ENCODE measurements around the gene ALK. TPM values are rescaled to one million over a fixed set of nuclear protein-coding genes. Genes with fewer than 3 reads are reported as not detected.
A peak's percentile ranks its signal among the peaks of the same experiment; 100 is the strongest.

ALK gene
- total RNA-seq, 1 donor from 2014 or later, result not detected

DNA sequence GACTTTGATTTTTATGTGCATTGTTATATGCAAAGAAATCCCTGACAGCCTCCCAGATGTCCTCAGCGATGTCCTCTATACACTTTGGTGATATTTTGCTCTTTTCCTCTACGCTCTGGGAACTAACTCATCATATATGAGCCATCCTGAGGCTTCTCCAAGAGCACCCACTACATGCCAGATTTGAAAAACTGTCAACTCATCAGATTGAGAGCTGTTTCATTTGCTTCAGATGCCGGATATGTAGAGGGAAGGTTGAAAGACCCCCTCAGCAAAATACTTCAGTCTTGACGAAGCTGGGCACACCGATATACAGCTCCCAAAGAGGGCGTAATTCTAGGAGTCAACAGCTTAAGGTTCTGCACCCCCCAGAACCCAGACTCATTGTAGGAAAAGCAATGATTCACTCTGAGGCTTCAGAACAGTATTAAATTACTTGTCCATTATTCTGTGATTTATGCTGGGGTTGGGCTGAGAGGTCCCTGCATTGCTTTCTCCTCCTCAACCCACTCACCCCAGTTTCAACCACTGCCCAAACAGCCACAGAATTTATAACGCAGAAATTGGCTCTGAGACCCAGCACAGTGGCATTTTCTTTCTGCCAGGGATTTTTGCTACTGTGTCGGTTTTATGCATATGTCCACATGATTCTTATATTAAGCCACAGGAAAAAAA is 341.8 kb downstream of the ALK start:
- no peak for TF ChIP-seq CTCF (IDR thresholded peaks at IDR 0.05; ENCODE audit: insufficient read depth, low read length, severe bottlenecking)
- no peaks in the 10 kb centered on the region for H3K36me3 ChIP-seq (ENCODE audit: control insufficient read depth, insufficient read depth, low read length)
- FAIRE-seq (no peak), DNase-seq (ENCODE audit: low read depth) (no peak)
- H3K27me3 ChIP-seq (ENCODE audit: control insufficient read depth, insufficient read depth, low read length), result no peaks in the 10 kb centered on the region
- H3K4me3 ChIP-seq (ENCODE audit: low read depth, low read length), result no peak overlapping the region

GRCh38 chr2:29578084-29578598 is 343.2 kb downstream of the ALK start:
- Histone ChIP-seq H3K27me3 (ENCODE audit: control insufficient read depth, insufficient read depth, low read length) (no peaks in the 10 kb centered on the region), H3K36me3 (ENCODE audit: control insufficient read depth, insufficient read depth, low read length) (no peaks in the 10 kb centered on the region), H3K4me3 (ENCODE audit: low read depth, low read length) (no peak overlapping the region)
- TF ChIP-seq CTCF (IDR thresholded peaks at IDR 0.05; ENCODE audit: insufficient read depth, low read length, severe bottlenecking), result no peak
- DNase-seq (ENCODE audit: low read depth) (no peak), FAIRE-seq (no peak)

DNA sequence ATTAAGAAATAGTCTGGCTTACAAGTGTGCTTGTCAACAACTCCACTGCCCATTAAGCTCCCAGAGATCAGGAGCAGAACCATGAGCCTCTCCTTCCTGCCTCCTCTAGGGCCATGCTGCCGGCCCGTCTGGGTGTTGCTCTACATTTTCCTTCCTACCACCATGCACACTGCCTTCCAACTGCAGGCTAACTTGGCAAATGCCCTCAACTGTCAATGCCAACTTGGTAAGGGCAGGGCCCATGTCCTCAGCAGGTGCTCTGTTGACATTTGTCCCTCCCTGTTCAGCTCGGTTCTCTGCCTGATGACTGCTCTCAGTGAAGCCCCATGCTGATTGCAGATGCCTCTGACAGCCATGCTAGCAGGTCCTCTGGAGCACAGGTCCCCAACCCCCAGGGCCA is 345.2 kb downstream of the ALK start:
- Histone ChIP-seq H3K4me3 (ENCODE audit: low read depth, low read length) (no peak overlapping the region), H3K36me3 (ENCODE audit: control insufficient read depth, insufficient read depth, low read length) (no peaks in the 10 kb centered on the region), H3K27me3 (ENCODE audit: control insufficient read depth, insufficient read depth, low read length) (no peaks in the 10 kb centered on the region)
- no peak for FAIRE-seq
- TF ChIP-seq CTCF (IDR thresholded peaks at IDR 0.05; ENCODE audit: insufficient read depth, low read length, severe bottlenecking), result no peak
- no peak for DNase-seq (ENCODE audit: low read depth)

GRCh38 chr2:29575370-29575890 is 346.0 kb downstream of the ALK start:
- no peaks in the 10 kb centered on the region for H3K36me3 ChIP-seq (ENCODE audit: control insufficient read depth, insufficient read depth, low read length)
- no peaks in the 10 kb centered on the region for H3K27me3 ChIP-seq (ENCODE audit: control insufficient read depth, insufficient read depth, low read length)
- DNase-seq (ENCODE audit: low read depth) (no peak), FAIRE-seq (no peak)
- no peak for TF ChIP-seq CTCF (IDR thresholded peaks at IDR 0.05; ENCODE audit: insufficient read depth, low read length, severe bottlenecking)
- H3K4me3 ChIP-seq (ENCODE audit: low read depth, low read length), result no peak overlapping the region

GRCh38 chr2:29573612-29574011 is 347.8 kb downstream of the ALK start:
- no peak overlapping the region for H3K4me3 ChIP-seq (ENCODE audit: low read depth, low read length)
- FAIRE-seq, result no peak
- H3K36me3 ChIP-seq (ENCODE audit: control insufficient read depth, insufficient read depth, low read length), result no peaks in the 10 kb centered on the region
- peak; percentile 34 for DNase-seq (ENCODE audit: low read depth)
- no peak for TF ChIP-seq CTCF (IDR thresholded peaks at IDR 0.05; ENCODE audit: insufficient read depth, low read length, severe bottlenecking)
- no peaks in the 10 kb centered on the region for H3K27me3 ChIP-seq (ENCODE audit: control insufficient read depth, insufficient read depth, low read length)
